Loucy (cell line): ENCODE data around the gene TTF2.

Source experiments
- H2AFZ ChIP-seq: fragments of 200-600 bp; sonication (generic); 2 replicates; pipeline ENCODE4 v1.6.0; 2016; ENCODE audit warnings: antibody characterized with exemption, mild to moderate bottlenecking, low read length, moderate library complexity
- H3F3A ChIP-seq: fragments of 200-600 bp; 2 replicates; pipeline ENCODE4 v1.6.0; 2016; ENCODE audit warnings: antibody characterized with exemption, low read depth, mild to moderate bottlenecking
- H3K27me3 ChIP-seq: fragments of 200-600 bp; sonication (generic); 2 replicates; pipeline ENCODE4 v1.6.1; 2014; ENCODE audit warnings: low read length, mild to moderate bottlenecking; ENCODE audit not compliant: insufficient read depth, poor library complexity, severe bottlenecking
- H3K36me3 ChIP-seq: fragments of 200-600 bp; sonication (generic); 2 replicates; pipeline ENCODE4 v1.6.1; 2016; ENCODE audit warnings: low read length; ENCODE audit not compliant: insufficient read depth
- H3K4me1 ChIP-seq: fragments of 200-600 bp; sonication (generic); 2 replicates; pipeline ENCODE4 v1.5.1; 2014; ENCODE audit warnings: low read length, mild to moderate bottlenecking; ENCODE audit not compliant: insufficient read depth, poor library complexity, severe bottlenecking
- H3K4me2 ChIP-seq: fragments of 200-600 bp; sonication (generic); 2 replicates; pipeline ENCODE4 v1.6.0; 2014; ENCODE audit warnings: antibody characterized with exemption, low read length, low read depth, mild to moderate bottlenecking; ENCODE audit not compliant: poor library complexity, severe bottlenecking
- H3K4me3 ChIP-seq: fragments of 200-600 bp; sonication (generic); 2 replicates; pipeline ENCODE4 v1.5.1; 2014; ENCODE audit warnings: low read length, mild to moderate bottlenecking, mixed read lengths; ENCODE audit not compliant: poor library complexity, severe bottlenecking
- H3K79me2 ChIP-seq: fragments of 200-600 bp; sonication (generic); 2 replicates; pipeline ENCODE4 v1.6.1; 2014; ENCODE audit warnings: low read length; ENCODE audit not compliant: insufficient read depth
- H3K9ac ChIP-seq: fragments of 200-600 bp; sonication (generic); 2 replicates; pipeline ENCODE4 v1.6.0; 2014; ENCODE audit warnings: mild to moderate bottlenecking, low read depth, low read length, moderate library complexity; ENCODE audit not compliant: poor library complexity, severe bottlenecking
- H3K9me2 ChIP-seq: fragments of 200-600 bp; sonication (generic); replicated peaks from 2 replicates; pipeline ENCODE4 v1.6.1; 2016; ENCODE audit warnings: low read depth, low read length, mixed read lengths
- H3K9me3 ChIP-seq: fragments of 200-600 bp; sonication (generic); 2 replicates; pipeline ENCODE4 v1.6.1; 2014; ENCODE audit warnings: mild to moderate bottlenecking, antibody characterized with exemption, low read length, low read depth; ENCODE audit not compliant: insufficient read depth
- H4K20me1 ChIP-seq: fragments of 200-600 bp; sonication (generic); 2 replicates; pipeline ENCODE4 v1.6.0; 2014; ENCODE audit warnings: antibody characterized with exemption, low read length, mild to moderate bottlenecking; ENCODE audit not compliant: insufficient read depth, poor library complexity, severe bottlenecking
- EZH2phosphoT487 ChIP-seq: fragments of 200-600 bp; IDR thresholded peaks from 2 replicates; pipeline ENCODE4 v1.6.1; 2018; ENCODE audit warnings: antibody characterized with exemption, mild to moderate bottlenecking, moderate library complexity, borderline replicate concordance
- TF ChIP-seq, protein P1 (sequence below): fragments of 200-600 bp; sonication (generic); conservative IDR thresholded peaks from 2 replicates; pipeline ENCODE4 v1.5.1; 2014; ENCODE audit warnings: mild to moderate bottlenecking, antibody characterized with exemption, low read length

The TTF2 gene

DNA sequence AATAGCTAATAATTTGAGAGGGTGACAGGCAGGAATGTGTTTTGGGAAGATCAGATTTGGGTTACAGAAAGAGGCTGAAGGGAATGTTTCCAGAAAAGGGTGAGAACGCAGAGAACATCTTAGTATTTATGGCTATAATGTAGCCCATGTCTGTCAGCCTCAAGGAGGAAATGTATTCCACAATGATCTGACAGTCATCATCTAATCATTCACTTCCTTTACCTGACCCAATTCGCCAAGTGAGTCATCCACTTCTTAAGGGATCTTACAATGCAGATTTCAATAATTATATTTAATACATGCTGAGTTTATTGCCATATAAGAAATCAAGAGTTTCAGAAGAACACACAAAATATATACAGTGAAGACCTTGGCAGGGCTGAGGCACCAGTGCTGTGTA lies 50.6 kb downstream of the TTF2 start:
- Histone ChIP-seq H3K9me2 (no peaks in the 10 kb centered on the region), H3F3A (no peaks in the 10 kb centered on the region), H4K20me1 (no peaks in the 10 kb centered on the region), H3K79me2 (no peaks in the 10 kb centered on the region), H3K9ac (no peak overlapping the region), H3K4me2 (no peak overlapping the region), H2AFZ (no peak overlapping the region), H3K4me3 (no peak overlapping the region), H3K27me3 (no peaks in the 10 kb centered on the region), H3K36me3 (no peaks in the 10 kb centered on the region), H3K9me3 (no peaks in the 10 kb centered on the region), H3K4me1 (no peaks in the 10 kb centered on the region)
- TF ChIP-seq, protein P1, sequence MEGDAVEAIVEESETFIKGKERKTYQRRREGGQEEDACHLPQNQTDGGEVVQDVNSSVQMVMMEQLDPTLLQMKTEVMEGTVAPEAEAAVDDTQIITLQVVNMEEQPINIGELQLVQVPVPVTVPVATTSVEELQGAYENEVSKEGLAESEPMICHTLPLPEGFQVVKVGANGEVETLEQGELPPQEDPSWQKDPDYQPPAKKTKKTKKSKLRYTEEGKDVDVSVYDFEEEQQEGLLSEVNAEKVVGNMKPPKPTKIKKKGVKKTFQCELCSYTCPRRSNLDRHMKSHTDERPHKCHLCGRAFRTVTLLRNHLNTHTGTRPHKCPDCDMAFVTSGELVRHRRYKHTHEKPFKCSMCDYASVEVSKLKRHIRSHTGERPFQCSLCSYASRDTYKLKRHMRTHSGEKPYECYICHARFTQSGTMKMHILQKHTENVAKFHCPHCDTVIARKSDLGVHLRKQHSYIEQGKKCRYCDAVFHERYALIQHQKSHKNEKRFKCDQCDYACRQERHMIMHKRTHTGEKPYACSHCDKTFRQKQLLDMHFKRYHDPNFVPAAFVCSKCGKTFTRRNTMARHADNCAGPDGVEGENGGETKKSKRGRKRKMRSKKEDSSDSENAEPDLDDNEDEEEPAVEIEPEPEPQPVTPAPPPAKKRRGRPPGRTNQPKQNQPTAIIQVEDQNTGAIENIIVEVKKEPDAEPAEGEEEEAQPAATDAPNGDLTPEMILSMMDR, result no peak
- no peak for TF ChIP-seq EZH2phosphoT487

DNA sequence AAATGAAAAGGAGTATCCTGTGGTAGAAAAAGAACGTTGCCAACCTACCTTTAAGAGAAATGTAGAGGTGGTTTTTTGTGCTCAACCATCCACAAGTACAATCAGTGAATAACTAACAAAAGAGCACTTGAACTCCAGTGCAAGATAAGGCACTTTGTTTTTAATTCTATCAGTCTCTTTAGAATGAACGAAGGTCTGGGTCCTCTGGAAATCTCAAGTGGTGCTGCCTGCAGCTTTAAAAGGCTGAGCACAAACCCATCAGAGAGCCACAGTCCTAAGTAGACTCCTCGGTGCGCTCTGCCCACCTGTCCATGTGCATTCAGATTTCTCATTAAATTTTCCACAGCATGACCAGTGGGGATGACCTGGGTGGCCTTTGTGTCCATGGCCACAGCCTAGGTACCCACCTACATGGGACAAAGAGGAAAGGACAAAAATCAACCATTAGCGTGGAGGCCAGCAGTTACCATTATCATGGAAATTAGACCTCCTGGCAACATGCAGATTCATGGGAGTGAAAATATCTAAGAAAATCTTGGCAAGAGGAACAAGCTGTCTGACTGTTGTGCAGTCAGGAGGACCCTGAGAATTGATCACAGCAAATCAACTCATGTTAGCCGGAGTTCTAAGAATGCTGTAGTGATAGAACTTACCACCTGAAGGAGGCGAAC lies 52.1 kb downstream of the TTF2 start:
- Histone ChIP-seq H3F3A (no peaks in the 10 kb centered on the region), H3K36me3 (no peaks in the 10 kb centered on the region), H3K79me2 (no peaks in the 10 kb centered on the region), H3K4me2 (no peak overlapping the region), H3K4me1 (no peaks in the 10 kb centered on the region), H3K9me3 (no peaks in the 10 kb centered on the region), H2AFZ (no peak overlapping the region), H3K9me2 (no peaks in the 10 kb centered on the region), H3K4me3 (no peak overlapping the region), H4K20me1 (no peaks in the 10 kb centered on the region), H3K27me3 (no peaks in the 10 kb centered on the region), H3K9ac (no peak overlapping the region)
- TF ChIP-seq EZH2phosphoT487, result no peak
- TF ChIP-seq, protein P1, result 0 out of 2 replicates have a peak, but pooled peaks have one; percentile 19

DNA sequence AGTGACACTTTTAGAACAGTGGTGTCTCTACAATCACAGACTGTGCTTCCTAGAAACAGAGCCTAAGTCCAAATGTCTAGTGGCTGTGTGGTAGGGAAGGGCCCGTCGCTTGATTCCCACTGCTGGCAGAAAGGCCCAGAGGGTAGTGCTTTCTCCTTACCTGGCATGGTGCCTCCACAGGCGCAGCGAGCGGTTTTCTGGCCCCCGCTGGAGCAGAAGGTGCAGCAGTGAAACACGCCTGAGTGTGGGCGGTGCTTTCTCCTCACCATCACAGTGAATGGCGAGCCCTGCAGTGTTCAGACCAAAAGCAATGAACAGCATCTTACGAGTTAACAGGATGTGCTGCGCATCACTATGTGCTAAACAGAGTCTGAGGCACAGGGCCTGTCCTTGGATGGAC lies 53.1 kb downstream of the TTF2 start:
- H4K20me1 ChIP-seq, result no peaks in the 10 kb centered on the region
- no peaks in the 10 kb centered on the region for H3K27me3 ChIP-seq
- H3K79me2 ChIP-seq, result no peaks in the 10 kb centered on the region
- H3K36me3 ChIP-seq, result no peaks in the 10 kb centered on the region
- H3K9me2 ChIP-seq, result no peaks in the 10 kb centered on the region
- no peak for TF ChIP-seq EZH2phosphoT487
- TF ChIP-seq, protein P1, result no peak
- H3K9ac ChIP-seq, result no peak overlapping the region
- H3K4me2 ChIP-seq, result no peak overlapping the region
- no peaks in the 10 kb centered on the region for H3K4me1 ChIP-seq
- no peak overlapping the region for H3K4me3 ChIP-seq
- H3F3A ChIP-seq, result no peaks in the 10 kb centered on the region
- H3K9me3 ChIP-seq, result no peaks in the 10 kb centered on the region
- no peak overlapping the region for H2AFZ ChIP-seq
